PC-9 (cell line): Measurements from ENCODE around the gene NUDCD3. TPM values are rescaled to one million over a fixed set of nuclear protein-coding genes. Genes with fewer than 3 reads are reported as not detected.

Experiments used
- BruUV-seq: library from RNA; stranded (reverse); fragments of 400-500 nt; replicated peaks from 2 replicates; lab custom pipeline; 2021; lab: Mats Ljungman, UMichigan
- CTCF ChIA-PET: fragments of 300-600 bp; sonication (Branson Sonifier 250); formaldehyde crosslinking; loops from one replicate; lab custom pipeline; 2022; ENCODE audit warnings: antibody characterized with exemption; lab: Charles Lee
- POLR2A ChIA-PET: fragments of 300-600 bp; sonication (Branson Sonifier 250); formaldehyde crosslinking; loops from one replicate; lab custom pipeline; 2022; ENCODE audit warnings: antibody characterized with exemption; ENCODE audit not compliant: unreplicated experiment; lab: Charles Lee
- DNase-seq, 2 experiments: peaks; one replicate each; pipeline versions ENCODE4 v3.0.0 to v3.0.0-alpha.2; 2015 to 2022; ENCODE audit warnings: mixed read lengths in 1 of 2
- H2AFZ ChIP-seq: fragments of 200-600 bp; sonication (generic); 2 replicates; pipeline ENCODE4 v1.8.1; 2017; ENCODE audit warnings: antibody characterized with exemption
- H3F3A ChIP-seq: fragments of 200-600 bp; sonication (generic); 2 replicates; pipeline ENCODE4 v1.8.1; 2017; ENCODE audit warnings: antibody characterized with exemption, mild to moderate bottlenecking, low read depth; ENCODE audit not compliant: insufficient read depth
- H3K27ac ChIP-seq: fragments of 200-600 bp; sonication (generic); 2 replicates; pipeline ENCODE4 v1.6.1; 2016; ENCODE audit warnings: mixed run types
- H3K27me3 ChIP-seq: fragments of 200-600 bp; sonication (generic); 2 replicates; pipeline ENCODE4 v1.6.1; 2016; ENCODE audit warnings: low read depth, mixed run types; ENCODE audit not compliant: insufficient read depth
- H3K36me3 ChIP-seq: fragments of 200-600 bp; sonication (generic); 2 replicates; pipeline ENCODE4 v1.6.1; 2016; ENCODE audit warnings: low read depth, mixed run types
- H3K4me1 ChIP-seq: fragments of 200-600 bp; sonication (generic); replicated peaks from 2 replicates; pipeline ENCODE4 v1.6.1; 2016; ENCODE audit warnings: mixed run types; ENCODE audit not compliant: insufficient read depth
- H3K4me2 ChIP-seq: fragments of 200-600 bp; sonication (generic); 2 replicates; pipeline ENCODE4 v1.6.1; 2017; ENCODE audit warnings: mixed run types
- H3K4me3 ChIP-seq: fragments of 200-600 bp; sonication (generic); 2 replicates; pipeline ENCODE4 v1.6.1; 2016; ENCODE audit warnings: mixed run types
- H3K79me2 ChIP-seq: fragments of 200-600 bp; sonication (generic); 2 replicates; pipeline ENCODE4 v1.6.1; 2017; ENCODE audit warnings: low read depth, mixed run types
- H3K9me2 ChIP-seq: fragments of 200-600 bp; sonication (generic); 2 replicates; pipeline ENCODE4 v1.8.1; 2017; ENCODE audit warnings: mild to moderate bottlenecking; ENCODE audit not compliant: insufficient read depth
- H3K9me3 ChIP-seq: fragments of 200-600 bp; sonication (generic); 2 replicates; pipeline ENCODE4 v1.8.1; 2016; ENCODE audit warnings: low read depth; ENCODE audit not compliant: insufficient read depth
- H4K20me1 ChIP-seq: fragments of 200-600 bp; sonication (generic); 2 replicates; pipeline ENCODE4 v1.8.1; 2017; ENCODE audit not compliant: insufficient read depth
- EZH2 ChIP-seq: fragments of 200-600 bp; sonication (generic); IDR thresholded peaks from 2 replicates; pipeline ENCODE4 v1.8.0; 2017; ENCODE audit warnings: antibody characterized with exemption, low read depth
- intact Hi-C: fragments of 100-400 bp; cut with micrococcal nuclease; formaldehyde crosslinking; loops from one replicate; pipeline ENCODE4 v1.10.0; 2022; ENCODE audit not compliant: unreplicated experiment
- total RNA-seq: library from RNA; stranded (reverse); gene quantifications from 2 replicates; pipeline ENCODE4 v1.2.3, GENCODE V29; 2021
- TF ChIP-seq, protein P1 (sequence below): fragments of 200-600 bp; sonication (generic); conservative IDR thresholded peaks from 2 replicates; pipeline ENCODE4 v1.6.1; 2017; ENCODE audit warnings: mixed run types, antibody characterized with exemption, mild to moderate bottlenecking, moderate library complexity

Gene NUDCD3
- total RNA-seq, 1 experiment from 2014 or later, result 149 TPM

DNA sequence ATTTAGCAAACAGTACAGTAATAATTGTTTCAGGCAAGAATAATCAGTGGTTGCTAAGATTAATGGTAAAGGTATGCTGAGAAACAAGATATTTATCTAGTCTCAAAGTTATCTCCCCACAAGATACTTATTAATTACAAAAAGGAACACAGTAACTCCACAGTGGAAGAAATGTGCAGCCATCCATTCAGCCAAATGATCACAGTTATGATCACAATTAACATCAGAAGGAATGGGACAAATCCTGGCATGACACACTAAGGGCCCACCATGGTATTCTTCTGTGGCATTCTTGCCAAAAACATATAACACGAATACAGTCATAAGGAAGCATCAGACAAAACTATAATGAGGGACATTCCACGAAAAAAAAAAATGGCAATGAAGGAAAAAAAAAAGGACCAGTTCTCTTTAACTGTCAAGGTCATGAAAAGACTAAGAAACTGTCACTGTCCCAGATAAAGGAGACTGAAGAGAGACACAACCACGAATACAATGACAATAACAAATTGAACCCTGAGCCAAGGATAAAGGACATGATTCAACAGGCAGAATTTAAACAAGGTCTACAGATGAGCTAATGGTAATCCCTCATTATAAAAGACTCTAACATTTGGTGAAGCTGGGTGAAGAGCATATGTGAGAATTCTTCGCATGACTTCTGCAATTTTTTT is 20.9 kb downstream of the NUDCD3 start:
- intact Hi-C loops, result no loop called here

DNA sequence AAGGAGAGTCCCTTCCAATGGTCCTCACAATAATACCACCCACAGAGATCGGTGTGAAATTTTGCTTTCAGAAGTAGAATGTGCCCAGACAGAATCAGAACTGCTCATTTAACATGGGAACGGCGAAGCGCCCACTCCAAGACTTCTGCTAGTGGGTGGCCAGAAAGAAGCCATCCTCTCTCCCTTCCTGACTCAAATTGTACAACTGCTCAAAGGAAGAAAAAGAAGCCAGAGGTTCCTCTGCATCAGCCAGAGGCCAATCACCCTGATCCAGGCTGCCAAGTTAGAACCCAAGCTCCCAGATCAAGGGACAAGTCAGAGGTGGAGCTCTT is 23.3 kb downstream of the NUDCD3 start:
- Histone ChIP-seq H3K27ac (no peak overlapping the region), H3K9me3 (no peaks in the 10 kb centered on the region), H3K4me2 (no peak overlapping the region), H3K36me3 (peaks cover 36% of the 10 kb centered on the region), H3K9me2 (no peaks in the 10 kb centered on the region), H3K27me3 (no peaks in the 10 kb centered on the region), H3K4me1 (no peaks in the 10 kb centered on the region), H3F3A (peaks cover 3% of the 10 kb centered on the region; the same call in 1 of the 2 replicates), H2AFZ (no peak overlapping the region), H3K4me3 (no peak overlapping the region), H3K79me2 (peaks cover 96% of the 10 kb centered on the region), H4K20me1 (peaks cover 64% of the 10 kb centered on the region)
- no peak for DNase-seq
- ChIA-PET POLR2A (no interaction called here), CTCF (no interaction called here)
- TF ChIP-seq EZH2, result no peak
- TF ChIP-seq, protein P1, sequence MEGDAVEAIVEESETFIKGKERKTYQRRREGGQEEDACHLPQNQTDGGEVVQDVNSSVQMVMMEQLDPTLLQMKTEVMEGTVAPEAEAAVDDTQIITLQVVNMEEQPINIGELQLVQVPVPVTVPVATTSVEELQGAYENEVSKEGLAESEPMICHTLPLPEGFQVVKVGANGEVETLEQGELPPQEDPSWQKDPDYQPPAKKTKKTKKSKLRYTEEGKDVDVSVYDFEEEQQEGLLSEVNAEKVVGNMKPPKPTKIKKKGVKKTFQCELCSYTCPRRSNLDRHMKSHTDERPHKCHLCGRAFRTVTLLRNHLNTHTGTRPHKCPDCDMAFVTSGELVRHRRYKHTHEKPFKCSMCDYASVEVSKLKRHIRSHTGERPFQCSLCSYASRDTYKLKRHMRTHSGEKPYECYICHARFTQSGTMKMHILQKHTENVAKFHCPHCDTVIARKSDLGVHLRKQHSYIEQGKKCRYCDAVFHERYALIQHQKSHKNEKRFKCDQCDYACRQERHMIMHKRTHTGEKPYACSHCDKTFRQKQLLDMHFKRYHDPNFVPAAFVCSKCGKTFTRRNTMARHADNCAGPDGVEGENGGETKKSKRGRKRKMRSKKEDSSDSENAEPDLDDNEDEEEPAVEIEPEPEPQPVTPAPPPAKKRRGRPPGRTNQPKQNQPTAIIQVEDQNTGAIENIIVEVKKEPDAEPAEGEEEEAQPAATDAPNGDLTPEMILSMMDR, result no peak
- intact Hi-C loops, result no loop called here
- no TSS peak for BruUV-seq

More for the DNA sequence above, 20.9 kb downstream of the NUDCD3 start:
- peaks cover 10% of the 10 kb centered on the region for H3F3A ChIP-seq
- peaks cover 94% of the 10 kb centered on the region for H3K79me2 ChIP-seq
- H3K9me3 ChIP-seq, result no peaks in the 10 kb centered on the region
- TF ChIP-seq EZH2, result no peak
- TF ChIP-seq, protein P1, result no peak
- H3K27ac ChIP-seq, result no peak overlapping the region; the same call in 1 of the 2 replicates
- DNase-seq, result no peak
- ChIA-PET CTCF (no interaction called here), POLR2A (interaction anchor here (0.5 kb wide), 1 partner anchor 397 kb away, joined by 5 read pairs; no protein-coding TSS in a partner anchor)
- H2AFZ ChIP-seq, result no peak overlapping the region
- H3K36me3 ChIP-seq, result peaks cover 38% of the 10 kb centered on the region
- BruUV-seq, result no TSS peak
- H3K27me3 ChIP-seq, result no peaks in the 10 kb centered on the region
- H3K4me3 ChIP-seq, result no peak overlapping the region
- H3K9me2 ChIP-seq, result no peaks in the 10 kb centered on the region
- peaks cover 47% of the 10 kb centered on the region for H4K20me1 ChIP-seq
- peaks cover 23% of the 10 kb centered on the region for H3K4me1 ChIP-seq
- no peak overlapping the region for H3K4me2 ChIP-seq

DNA sequence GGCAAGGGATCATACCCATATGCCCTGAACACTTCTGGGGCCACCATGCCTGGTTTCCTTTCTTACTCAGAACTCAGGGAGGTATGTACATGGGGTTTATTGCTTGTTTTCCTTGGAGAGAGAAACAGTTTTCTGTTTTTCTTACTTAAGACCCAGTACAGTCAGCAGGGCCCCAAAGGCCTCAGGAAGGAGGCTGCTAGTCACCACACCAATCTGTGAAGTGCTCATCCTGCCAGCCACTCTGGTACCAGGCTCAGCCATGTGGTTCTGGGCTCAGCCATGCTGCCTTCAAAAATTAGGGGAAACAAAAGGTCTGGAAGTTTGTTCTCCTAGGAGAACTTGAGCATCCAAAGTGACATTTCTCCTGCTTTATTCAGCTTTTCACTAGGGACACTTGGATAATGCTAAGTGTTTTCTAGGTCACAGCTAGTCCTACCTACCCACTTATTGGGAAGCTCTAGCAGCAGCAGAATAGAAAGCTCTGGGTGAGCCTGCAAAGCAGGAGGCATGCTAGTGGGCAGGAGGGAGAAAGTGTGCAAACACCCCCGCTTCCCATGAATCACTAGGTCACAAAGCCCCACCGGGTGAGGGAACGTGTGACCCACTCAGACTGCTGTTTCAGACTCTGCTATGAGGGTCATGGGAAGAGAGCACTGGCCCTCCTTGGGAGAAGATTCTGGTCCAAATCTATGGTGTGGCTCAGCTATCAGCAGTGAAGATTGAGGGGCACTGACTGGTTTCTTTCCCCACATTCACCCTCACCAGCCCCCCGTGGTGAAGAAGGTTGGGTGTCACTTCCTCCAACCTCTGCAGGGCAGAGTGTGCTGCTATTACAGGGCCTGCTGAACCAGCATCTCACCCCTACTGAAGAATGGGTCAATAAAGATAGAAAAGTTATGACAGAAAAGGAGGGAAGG is 23.9 kb downstream of the NUDCD3 start:
- peaks cover 96% of the 10 kb centered on the region for H3K79me2 ChIP-seq
- H3K27me3 ChIP-seq, result no peaks in the 10 kb centered on the region
- no TSS peak for BruUV-seq
- ChIA-PET CTCF (no interaction called here), POLR2A (interaction anchor here (0.7 kb wide), 1 partner anchor 412 kb away, joined by 3 read pairs; no protein-coding TSS in a partner anchor)
- H3F3A ChIP-seq, result peaks cover 3% of the 10 kb centered on the region; the same call in 1 of the 2 replicates
- intact Hi-C loops, result no loop called here
- no peaks in the 10 kb centered on the region for H3K9me3 ChIP-seq
- H3K4me3 ChIP-seq, result no peak overlapping the region
- H3K27ac ChIP-seq, result no peak overlapping the region
- no peak for TF ChIP-seq EZH2
- TF ChIP-seq, protein P1, result no peak
- H3K9me2 ChIP-seq, result no peaks in the 10 kb centered on the region
- H3K36me3 ChIP-seq, result peaks cover 31% of the 10 kb centered on the region
- peaks cover 64% of the 10 kb centered on the region for H4K20me1 ChIP-seq
- no peak for DNase-seq
- no peak overlapping the region for H2AFZ ChIP-seq
- H3K4me1 ChIP-seq, result no peaks in the 10 kb centered on the region
- no peak overlapping the region for H3K4me2 ChIP-seq
